HepG2 (cell line): ENCODE data around the gene OR51F1. TPM values are rescaled to one million over a fixed set of nuclear protein-coding genes. Genes with fewer than 3 reads are reported as not detected.
"Not testable (repeated sequence)": the region's sequence is repeated elsewhere in the genome, so short reads cannot be mapped to it uniquely, and the experiment has no call there.

Experiments used
- ATAC-seq: fragments of 200-7000 bp; cut with Tn5 transposase; 3 replicates; pipeline ENCODE4 v1.9.1; 2020; ENCODE audit warnings: mild to moderate bottlenecking, moderate library complexity
- BruUV-seq: library from RNA; stranded (reverse); fragments of 400-500 nt; replicated peaks from 2 replicates; lab custom pipeline; 2021; lab: Mats Ljungman, UMichigan
- CTCF ChIA-PET: fragments of 300-600 bp; formaldehyde crosslinking; extraction: SDS; loops from one replicate; lab custom pipeline; 2021; ENCODE audit warnings: low total read pairs, inconsistent platforms, low intra/inter-chr PET ratio; lab: Yijun Ruan, JAX
- POLR2A ChIA-PET: fragments of 350-600 bp; sonication (Branson Sonifier 250); formaldehyde crosslinking; loops from one replicate; lab custom pipeline; 2020; ENCODE audit warnings: antibody characterized with exemption, inconsistent platforms; lab: Yijun Ruan, JAX
- DNase-seq: peaks from one replicate; pipeline ENCODE4 v3.0.0-alpha.2; 2015; ENCODE audit warnings: low spot score
- FAIRE-seq: peaks from 3 replicates; lab custom pipeline; 2011; peaks lifted over from hg19 to GRCh38; lab: Jason Lieb, UNC
- H2AFZ ChIP-seq: one replicate; pipeline ENCODE4 v1.6.1; 2011; ENCODE audit warnings: low read length, inconsistent platforms
- H3K27ac ChIP-seq: fragments of 300-600 bp; 3 replicates; pipeline ENCODE4 v1.8.0; 2011; ENCODE audit warnings: mixed run types, mild to moderate bottlenecking, mixed read lengths, low read length, inconsistent platforms; ENCODE audit not compliant: insufficient read depth; ENCODE audit errors: extremely low read length
- H3K27me3 ChIP-seq, 2 experiments: fragments of 200-600 bp in 1 of 2; 2 replicates in 1 of 2; 3 replicates in 1 of 2; pipeline versions ENCODE4 v1.6.0 to v1.8.0; 2011; ENCODE audit warnings: low read length in 2 of 2, mild to moderate bottlenecking in 2 of 2, moderate library complexity in 2 of 2, inconsistent platforms in 1 of 2; ENCODE audit not compliant: insufficient read depth in 2 of 2, control insufficient read depth in 1 of 2
- H3K36me3 ChIP-seq, 2 experiments: fragments of 200-600 bp in 1 of 2; replicated peaks in 1 of 2; 2 replicates in 1 of 2; 3 replicates in 1 of 2; pipeline versions ENCODE4 v1.5.1 to v1.8.0; 2011; ENCODE audit warnings: low read length in 2 of 2, inconsistent platforms in 1 of 2; ENCODE audit not compliant: insufficient read depth in 2 of 2, control insufficient read depth in 1 of 2
- H3K4me1 ChIP-seq: 2 replicates; pipeline ENCODE4 v1.5.1; 2012; ENCODE audit warnings: low read length, inconsistent platforms; ENCODE audit not compliant: insufficient read depth
- H3K4me2 ChIP-seq: 2 replicates; pipeline ENCODE4 v1.6.0; 2011; ENCODE audit warnings: low read depth, low read length, inconsistent platforms
- H3K4me3 ChIP-seq, 3 experiments: fragments of 200-600 bp in 1 of 3; sonication (generic), shearing (Covaris generic) in 1 of 3; replicated peaks in 1 of 3; 2 replicates each; pipeline ENCODE4 v1.5.1; 2011 to 2016; ENCODE audit warnings: low read length in 3 of 3, inconsistent platforms in 2 of 3, low read depth in 2 of 3, mild to moderate bottlenecking in 2 of 3, control low read depth in 1 of 3, mixed read lengths in 1 of 3; ENCODE audit not compliant: insufficient read depth in 1 of 3
- H3K79me2 ChIP-seq: one replicate; pipeline ENCODE4 v1.6.1; 2011; ENCODE audit warnings: low read length, inconsistent platforms; ENCODE audit not compliant: insufficient read depth
- H3K9ac ChIP-seq: 2 replicates; pipeline ENCODE4 v1.6.0; 2011; ENCODE audit warnings: mild to moderate bottlenecking, low read depth, low read length, inconsistent platforms; ENCODE audit not compliant: insufficient read depth
- H3K9me3 ChIP-seq: 2 replicates; pipeline ENCODE4 v1.5.1; 2012; ENCODE audit warnings: mild to moderate bottlenecking, low read length
- H4K20me1 ChIP-seq: 2 replicates; pipeline ENCODE4 v1.6.0; 2011; ENCODE audit warnings: inconsistent platforms, mild to moderate bottlenecking, low read length, moderate library complexity; ENCODE audit not compliant: insufficient read depth
- CTCF ChIP-seq: sonication (generic); formaldehyde crosslinking; IDR thresholded peaks from 2 replicates; pipeline ENCODE4 v1.5.0; 2020; ENCODE audit warnings: mild to moderate bottlenecking, missing genetic modification reagents, moderate library complexity
- WGBS: methylation state at CpG from one replicate; pipeline ENCODE4 v1.1.6; 2017; ENCODE audit warnings: low lambda C conversion rate; 5-methylcytosine and 5-hydroxymethylcytosine counted together
- in situ Hi-C: cut with HindIII; loops from 2 replicates; pipeline ENCODE4 v1.10.0; 2017; ENCODE audit warnings: low pct_unique_long_range_greater_than_20kb; ENCODE audit not compliant: extremely low pct_ligation_motif_present
- intact Hi-C: fragments of 100-400 bp; cut with micrococcal nuclease; formaldehyde crosslinking; loops from one replicate; pipeline ENCODE4 v1.10.0; 2022; ENCODE audit not compliant: unreplicated experiment
- polyA plus RNA-seq, 8 experiments: library from polyadenylated mRNA; depleted of rRNA in 3 of 8; stranded (reverse) in 7 of 8; unstranded in 1 of 8; fragments of >200 nt; fragmentation: Illumina TruSeq in 4 of 8; extraction: Trizol in 4 of 8; gene quantifications; 2 replicates each; pipeline versions ENCODE4 v1.2.1 to v1.2.3, GENCODE V29; 2011 to 2016; ENCODE audit warnings: low read depth in 4 of 8, missing spikeins in 1 of 8, mixed read lengths in 1 of 8; ENCODE audit not compliant: insufficient read depth in 1 of 8
- small RNA-seq, 3 experiments: library from RNA; depleted of rRNA; stranded (forward); fragments of <200 nt; gene quantifications; one replicate each; pipeline ENCODE3, GENCODE V24; 2012; ENCODE audit warnings: low read depth in 2 of 3, low replicate concordance in 1 of 3; ENCODE audit not compliant: insufficient read length in 3 of 3, insufficient read depth in 2 of 3
- total RNA-seq, 5 experiments: library from RNA; depleted of rRNA; stranded (reverse); fragments of >200 nt; fragmentation: Illumina TruSeq; extraction: Trizol; gene quantifications; 2 replicates each; pipeline ENCODE4 v1.2.3, GENCODE V29; 2016; ENCODE audit warnings: low read depth in 1 of 5

The OR51F1 gene
- total and polyA plus RNA-seq, 2 of the 13 experiments (the other 11 are each of a cell fraction or from before 2014, with no cell fraction given), result not detected

GRCh38 chr11:4722616-4723534, 46.9 kb downstream of the OR51F1 start:
- DNase-seq, in situ Hi-C loops, H3K4me3 ChIP-seq, H4K20me1 ChIP-seq, intact Hi-C loops, FAIRE-seq, POLR2A ChIA-PET, H3K27ac ChIP-seq, H3K9me3 ChIP-seq, H3K9ac ChIP-seq, ATAC-seq, BruUV-seq, H2AFZ ChIP-seq, H3K36me3 ChIP-seq, H3K4me2 ChIP-seq, CTCF ChIA-PET, H3K4me1 ChIP-seq, H3K79me2 ChIP-seq: not testable (repeated sequence)
- WGBS, result 66% methylated on average over 9 of the region's 33 CpGs
- peak; percentile 32 for TF ChIP-seq CTCF
- H3K27me3 ChIP-seq, result peaks cover 0 to 11% of the 10 kb centered on the region in 2 experiments; a peak in 2 of 5 replicates

Small RNA genes within 50 kb of the gene (small RNA-seq; reads per million reads assigned to genes)
- 0 reads per million in 3 experiments for gene RF00091

Other genes with a start within 250 kb of the OR51F1 start
- gene OR52M1, start 224.7 kb downstream of the OR51F1 start, total RNA-seq (2016; rRNA removed; fragmentation: Illumina TruSeq; extraction: Trizol), result not detected in 2 replicates
- gene OR52M1, start 224.7 kb downstream of the OR51F1 start, polyA plus RNA-seq (2011; rRNA removed), result not detected in 2 replicates
- not detected in 2 replicates for gene OR52I2, start 188.2 kb downstream of the OR51F1 start, total RNA-seq (2016; rRNA removed; fragmentation: Illumina TruSeq; extraction: Trizol)
- not detected in 2 replicates for gene OR52I2, start 188.2 kb downstream of the OR51F1 start, polyA plus RNA-seq (2011; rRNA removed)
- not detected in 2 replicates for gene OR52I1, start 175.9 kb downstream of the OR51F1 start, total RNA-seq (2016; rRNA removed; fragmentation: Illumina TruSeq; extraction: Trizol)
- not detected in 2 replicates for gene OR52I1, start 175.9 kb downstream of the OR51F1 start, polyA plus RNA-seq (2011; rRNA removed)
- not detected in 2 replicates for gene TRIM68, start 161.7 kb downstream of the OR51F1 start, total RNA-seq (2016; rRNA removed; fragmentation: Illumina TruSeq; extraction: Trizol)
- gene TRIM68, start 161.7 kb downstream of the OR51F1 start, polyA plus RNA-seq (2011; rRNA removed), result not detected in 2 replicates
- not detected in 2 replicates for gene OR51D1, start 132.5 kb downstream of the OR51F1 start, total RNA-seq (2016; rRNA removed; fragmentation: Illumina TruSeq; extraction: Trizol)
- gene OR51D1, start 132.5 kb downstream of the OR51F1 start, polyA plus RNA-seq (2011; rRNA removed), result not detected in 2 replicates
- not detected in 2 replicates for gene OR51E1, start 126.0 kb downstream of the OR51F1 start, total RNA-seq (2016; rRNA removed; fragmentation: Illumina TruSeq; extraction: Trizol)
- gene OR51E1, start 126.0 kb downstream of the OR51F1 start, polyA plus RNA-seq (2011; rRNA removed), result not detected in 2 replicates
- gene OR51E2, start 72.1 kb downstream of the OR51F1 start, total RNA-seq (2016; rRNA removed; fragmentation: Illumina TruSeq; extraction: Trizol), result not detected in 2 replicates
- gene OR51E2, start 72.1 kb downstream of the OR51F1 start, polyA plus RNA-seq (2011; rRNA removed), result not detected in 2 replicates
- gene MMP26, start 65.2 kb downstream of the OR51F1 start, total RNA-seq (2016; rRNA removed; fragmentation: Illumina TruSeq; extraction: Trizol), result not detected in 2 replicates
- not detected in 2 replicates for gene MMP26, start 65.2 kb downstream of the OR51F1 start, polyA plus RNA-seq (2011; rRNA removed)
- not detected in 2 replicates for gene OR52R1, start 34.4 kb upstream of the OR51F1 start, total RNA-seq (2016; rRNA removed; fragmentation: Illumina TruSeq; extraction: Trizol)
- not detected in 2 replicates for gene OR52R1, start 34.4 kb upstream of the OR51F1 start, polyA plus RNA-seq (2011; rRNA removed)
- not detected in 2 replicates for gene OR51F2, start 51.4 kb upstream of the OR51F1 start, total RNA-seq (2016; rRNA removed; fragmentation: Illumina TruSeq; extraction: Trizol)
- gene OR51F2, start 51.4 kb upstream of the OR51F1 start, polyA plus RNA-seq (2011; rRNA removed), result not detected in 2 replicates
- gene OR51S1, start 79.3 kb upstream of the OR51F1 start, total RNA-seq (2016; rRNA removed; fragmentation: Illumina TruSeq; extraction: Trizol), result not detected in 2 replicates
- gene OR51S1, start 79.3 kb upstream of the OR51F1 start, polyA plus RNA-seq (2011; rRNA removed), result not detected in 2 replicates
- not detected in 2 replicates for gene OR51T1, start 112.0 kb upstream of the OR51F1 start, total RNA-seq (2016; rRNA removed; fragmentation: Illumina TruSeq; extraction: Trizol)
- gene OR51T1, start 112.0 kb upstream of the OR51F1 start, polyA plus RNA-seq (2011; rRNA removed), result not detected in 2 replicates
- not detected in 2 replicates for gene OR51A7, start 133.8 kb upstream of the OR51F1 start, total RNA-seq (2016; rRNA removed; fragmentation: Illumina TruSeq; extraction: Trizol)
- gene OR51A7, start 133.8 kb upstream of the OR51F1 start, polyA plus RNA-seq (2011; rRNA removed), result not detected in 2 replicates
- not detected in 2 replicates for gene OR51G2, start 149.4 kb upstream of the OR51F1 start, total RNA-seq (2016; rRNA removed; fragmentation: Illumina TruSeq; extraction: Trizol)
- not detected in 2 replicates for gene OR51G2, start 149.4 kb upstream of the OR51F1 start, polyA plus RNA-seq (2011; rRNA removed)
- not detected in 2 replicates for gene OR51G1, start 154.4 kb upstream of the OR51F1 start, total RNA-seq (2016; rRNA removed; fragmentation: Illumina TruSeq; extraction: Trizol)
- not detected in 2 replicates for gene OR51G1, start 154.4 kb upstream of the OR51F1 start, polyA plus RNA-seq (2011; rRNA removed)
- gene OR51A4, start 177.7 kb upstream of the OR51F1 start, total RNA-seq (2016; rRNA removed; fragmentation: Illumina TruSeq; extraction: Trizol), result not detected in 2 replicates
- not detected in 2 replicates for gene OR51A4, start 177.7 kb upstream of the OR51F1 start, polyA plus RNA-seq (2011; rRNA removed)
- gene OR51A2, start 185.8 kb upstream of the OR51F1 start, total RNA-seq (2016; rRNA removed; fragmentation: Illumina TruSeq; extraction: Trizol), result not detected in 2 replicates
- gene OR51A2, start 185.8 kb upstream of the OR51F1 start, polyA plus RNA-seq (2011; rRNA removed), result not detected in 2 replicates
- not detected in 2 replicates for gene OR51L1, start 224.9 kb upstream of the OR51F1 start, total RNA-seq (2016; rRNA removed; fragmentation: Illumina TruSeq; extraction: Trizol)
- not detected in 2 replicates for gene OR51L1, start 224.9 kb upstream of the OR51F1 start, polyA plus RNA-seq (2011; rRNA removed)